ENCODE measurements around the gene OR2C1. TPM values are rescaled to one million over a fixed set of nuclear protein-coding genes. Genes with fewer than 3 reads are reported as not detected.
A peak's percentile ranks its signal among the peaks of the same experiment; 100 is the strongest.

The OR2C1 gene
- total RNA-seq, result 0.74 TPM

GRCh38 chr16:3355589-3355988, at the start of gene OR2C1:
Gene OR2C1, plus strand, starts transcription at chr16:3355889. Its CDS starts 52 bp downstream, at chr16:3355941.
- H3K4me1 ChIP-seq, result no peaks in the 10 kb centered on the region
- H3K4me3 ChIP-seq, result no peak within 1 kb of the TSS
- H3K9me3 ChIP-seq, result no peaks in the 10 kb centered on the region
- H3K27ac ChIP-seq, result no peak within 1 kb of the TSS
- intact Hi-C loops (cut with DNase I), result no loop called here
- DNase-seq (ENCODE audit: extremely low spot score in 2 of 2), result no peak
- no peaks in the 10 kb centered on the region for H3K36me3 ChIP-seq
- TF ChIP-seq POLR2AphosphoS5 (IDR thresholded peaks at IDR 0.05; ENCODE audit: insufficient read depth in 1 of 2, low read depth in 1 of 2) (no peak), CTCF (IDR thresholded peaks at IDR 0.05) (no peak), POLR2A (IDR thresholded peaks at IDR 0.05) (no peak)
- H3K27me3 ChIP-seq, result no peaks in the 10 kb centered on the region

- Histone ChIP-seq H3K9me3 (peaks cover 44% of the 10 kb centered on the region), H3K27ac (peak overlapping the region; percentile 74)
Observed at GRCh38 chr16:3306078-3306477, 49.6 kb upstream of the OR2C1 start.

GRCh38 chr16:3311496-3311895, 44.2 kb upstream of the OR2C1 start:
- TF ChIP-seq POLR2AphosphoS5 (IDR thresholded peaks at IDR 0.05; ENCODE audit: insufficient read depth in 1 of 2, low read depth in 1 of 2), result no peak
- no peak for TF ChIP-seq POLR2A (IDR thresholded peaks at IDR 0.05)
- no peak for TF ChIP-seq CTCF (IDR thresholded peaks at IDR 0.05)
- intact Hi-C loops (cut with DNase I), result loop anchor here (10.0 kb wide), 1 partner anchor 73 kb away; no protein-coding TSS in a partner anchor
- peaks cover 60% of the 10 kb centered on the region for H3K9me3 ChIP-seq
- H3K36me3 ChIP-seq, result peaks cover 8 to 73% of the 10 kb centered on the region in 2 donors
- no peak for DNase-seq (ENCODE audit: extremely low spot score in 2 of 2)
- no peak overlapping the region for H3K27ac ChIP-seq
- H3K4me3 ChIP-seq, result no peak overlapping the region
- H3K4me1 ChIP-seq, result peaks cover 5% of the 10 kb centered on the region
- no peaks in the 10 kb centered on the region for H3K27me3 ChIP-seq

More at GRCh38 chr16:3306078-3306477, 49.6 kb upstream of the OR2C1 start:
- Histone ChIP-seq H3K27me3 (no peaks in the 10 kb centered on the region), H3K36me3 (peaks cover 0 to 64% of the 10 kb centered on the region in 2 donors), H3K4me1 (peaks cover 15% of the 10 kb centered on the region), H3K4me3 (peak overlapping the region; percentile 79 to 81)
- no peak for DNase-seq (ENCODE audit: extremely low spot score in 2 of 2)
- no peak for TF ChIP-seq CTCF (IDR thresholded peaks at IDR 0.05)
- TF ChIP-seq POLR2A (IDR thresholded peaks at IDR 0.05), result no peak
- TF ChIP-seq POLR2AphosphoS5 (IDR thresholded peaks at IDR 0.05; ENCODE audit: insufficient read depth in 1 of 2, low read depth in 1 of 2), result no peak
- intact Hi-C loops (cut with DNase I), result no loop called here

- H3K36me3 ChIP-seq, result peaks cover 12 to 76% of the 10 kb centered on the region in 2 donors
- no peak overlapping the region for H3K27ac ChIP-seq
- intact Hi-C loops (cut with DNase I), result loop anchor here (10.0 kb wide), 1 partner anchor 67 kb away; no protein-coding TSS in a partner anchor
- TF ChIP-seq POLR2A (IDR thresholded peaks at IDR 0.05), result no peak
- TF ChIP-seq POLR2AphosphoS5 (IDR thresholded peaks at IDR 0.05; ENCODE audit: insufficient read depth in 1 of 2, low read depth in 1 of 2), result no peak
- TF ChIP-seq CTCF (IDR thresholded peaks at IDR 0.05), result no peak
- H3K27me3 ChIP-seq, result no peaks in the 10 kb centered on the region
- no peak overlapping the region for H3K4me3 ChIP-seq
- peaks cover 81% of the 10 kb centered on the region for H3K9me3 ChIP-seq
- no peaks in the 10 kb centered on the region for H3K4me1 ChIP-seq
- no peak for DNase-seq (ENCODE audit: extremely low spot score in 2 of 2)
Observed at GRCh38 chr16:3317315-3317999, 38.2 kb upstream of the OR2C1 start.

GRCh38 chr16:3321816-3322215, 33.9 kb upstream of the OR2C1 start:
- Histone ChIP-seq H3K27me3 (no peaks in the 10 kb centered on the region), H3K4me1 (no peaks in the 10 kb centered on the region), H3K4me3 (no peak overlapping the region), H3K27ac (no peak overlapping the region), H3K9me3 (peaks cover 60% of the 10 kb centered on the region), H3K36me3 (peaks cover 1 to 37% of the 10 kb centered on the region in 2 donors)
- DNase-seq (ENCODE audit: extremely low spot score in 2 of 2), result no peak
- no peak for TF ChIP-seq POLR2A (IDR thresholded peaks at IDR 0.05)
- no peak for TF ChIP-seq POLR2AphosphoS5 (IDR thresholded peaks at IDR 0.05; ENCODE audit: insufficient read depth in 1 of 2, low read depth in 1 of 2)
- no peak for TF ChIP-seq CTCF (IDR thresholded peaks at IDR 0.05)
- intact Hi-C loops (cut with DNase I), result no loop called here
